GM21737 (cell line): ENCODE results near the gene HADHB.
"Not testable (repeated sequence)": the region's sequence is repeated elsewhere in the genome, so short reads cannot be mapped to it uniquely, and the experiment has no call there.

Experiments
- ATAC-seq: cut with Tn5 transposase; IDR thresholded peaks from one replicate; pipeline ENCODE4 v1.9.1; 2021; ENCODE audit warnings: mild to moderate bottlenecking, moderate library complexity; ENCODE audit not compliant: unreplicated experiment

Gene HADHB

GRCh38 chr2:26290001-26290400, 45.3 kb downstream of the HADHB start:
- ATAC-seq = no peak

GRCh38 chr2:26292646-26293045, 47.9 kb downstream of the HADHB start:
- no peak for ATAC-seq

GRCh38 chr2:26295511-26295910, 50.8 kb downstream of the HADHB start:
- no peak for ATAC-seq

GRCh38 chr2:26297061-26297460, 52.3 kb downstream of the HADHB start:
- no peak for ATAC-seq

- ATAC-seq = no peak
Observed at GRCh38 chr2:26298286-26298637, 53.5 kb downstream of the HADHB start.

GRCh38 chr2:26298638-26299393, 54.1 kb downstream of the HADHB start:
- ATAC-seq = no peak

GRCh38 chr2:26299471-26300101, 54.8 kb downstream of the HADHB start:
- no peak for ATAC-seq

- ATAC-seq = no peak
Observed at GRCh38 chr2:26300234-26300925, 55.6 kb downstream of the HADHB start.

GRCh38 chr2:26302846-26303245, 58.1 kb downstream of the HADHB start:
- ATAC-seq = no peak

- not testable (repeated sequence) for ATAC-seq
Observed at GRCh38 chr2:26305094-26305493, 60.4 kb downstream of the HADHB start.

GRCh38 chr2:26305540-26305939, 60.8 kb downstream of the HADHB start:
- no peak for ATAC-seq

GRCh38 chr2:26309921-26310320, 65.2 kb downstream of the HADHB start:
- no peak for ATAC-seq

- ATAC-seq = no peak
Observed at GRCh38 chr2:26312471-26312870, 67.7 kb downstream of the HADHB start.

GRCh38 chr2:26313446-26313845, 68.7 kb downstream of the HADHB start:
- no peak for ATAC-seq

- no peak for ATAC-seq
Observed at GRCh38 chr2:26314243-26314642, 69.5 kb downstream of the HADHB start.

- ATAC-seq = no peak
Observed at GRCh38 chr2:26316041-26316440, 71.3 kb downstream of the HADHB start.

- ATAC-seq = no peak
Observed at GRCh38 chr2:26316845-26317244, 72.1 kb downstream of the HADHB start.

GRCh38 chr2:26317377-26318105, 72.8 kb downstream of the HADHB start:
- ATAC-seq = no peak

GRCh38 chr2:26318950-26319349, 74.2 kb downstream of the HADHB start:
- ATAC-seq = no peak

GRCh38 chr2:26324479-26324878, 79.7 kb downstream of the HADHB start:
- ATAC-seq = not testable (repeated sequence)

- ATAC-seq = no peak
Observed at GRCh38 chr2:26324903-26325302, 80.2 kb downstream of the HADHB start.
